ENCODE data around the gene ZNF304.

DNA sequence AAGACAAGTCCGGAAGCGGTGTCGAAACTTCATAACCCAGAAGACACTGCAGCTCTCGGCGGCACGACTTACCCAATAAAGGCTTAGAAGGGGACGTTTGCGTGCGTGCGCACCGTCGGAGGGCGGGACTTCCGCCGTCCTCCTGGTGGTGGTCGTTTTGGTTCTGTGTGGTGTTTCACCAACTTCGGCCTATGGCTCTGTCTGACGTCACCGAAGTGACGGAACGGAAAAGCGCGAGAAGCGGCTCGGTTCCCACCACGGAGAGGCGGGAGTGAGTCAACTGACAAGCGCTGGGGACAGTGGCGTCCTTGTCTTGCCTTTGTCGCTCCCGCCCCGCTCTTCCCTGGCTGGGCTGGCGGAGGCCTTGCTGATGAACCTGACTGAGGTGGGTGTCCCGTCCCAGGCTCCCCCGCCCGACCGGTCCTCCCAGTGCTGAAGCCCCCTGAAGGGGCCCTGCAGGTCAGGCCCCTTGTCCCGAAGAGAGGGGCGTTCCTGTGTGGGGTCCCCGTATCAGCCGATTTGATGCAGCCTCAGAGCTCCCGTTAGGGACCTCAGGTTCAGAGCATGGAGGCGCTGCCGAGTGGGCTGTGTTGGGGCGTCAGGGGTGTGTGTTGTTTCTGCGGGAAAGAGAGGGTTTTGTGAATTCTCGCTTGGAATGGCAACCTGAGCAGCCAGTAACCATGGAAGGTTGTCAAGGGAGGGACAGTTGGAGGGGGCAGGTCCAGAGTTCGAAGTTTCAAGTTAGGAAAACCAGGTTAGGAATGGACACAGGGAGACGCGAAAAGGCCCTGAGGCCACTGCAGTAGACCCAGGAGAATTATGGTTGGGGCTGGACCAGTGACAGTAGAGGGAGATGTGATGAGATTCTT, 38.9 kb downstream of the ZNF304 start, which contains the start of gene ZNF548:
- peak in 2 of 3 experiments; percentile 12 to 25 for TF ChIP-seq CTCF (optimal IDR thresholded peaks at IDR 0.05 in 1 of 3, IDR thresholded peaks at IDR 0.05 in 1 of 3, conservative IDR thresholded peaks at IDR 0.05 in 1 of 3; ENCODE audit: extremely low read depth in 1 of 3, insufficient read depth in 2 of 3, low read length in 3 of 3)
- TF ChIP-seq EZH2 (IDR thresholded peaks at IDR 0.05; ENCODE audit: low read length): no peak

Measured in keratinocyte (primary cell).